GM15510 (cell line): ENCODE data around the gene CASP10.

Experiments used
- POLR2A ChIP-seq: IDR thresholded peaks from 3 replicates; pipeline ENCODE4 v1.6.1; 2011; ENCODE audit warnings: borderline replicate concordance; ENCODE audit not compliant: insufficient read length; ENCODE audit errors: extremely low read depth

Gene CASP10

GRCh38 chr2:201255408-201256033, 72.6 kb downstream of the CASP10 start:
- no peak for TF ChIP-seq POLR2A

- TF ChIP-seq POLR2A = no peak
Measured at GRCh38 chr2:201256082-201256481, 73.1 kb downstream of the CASP10 start.

GRCh38 chr2:201257381-201257955, 74.5 kb downstream of the CASP10 start:
- TF ChIP-seq POLR2A = peak; percentile 15

DNA sequence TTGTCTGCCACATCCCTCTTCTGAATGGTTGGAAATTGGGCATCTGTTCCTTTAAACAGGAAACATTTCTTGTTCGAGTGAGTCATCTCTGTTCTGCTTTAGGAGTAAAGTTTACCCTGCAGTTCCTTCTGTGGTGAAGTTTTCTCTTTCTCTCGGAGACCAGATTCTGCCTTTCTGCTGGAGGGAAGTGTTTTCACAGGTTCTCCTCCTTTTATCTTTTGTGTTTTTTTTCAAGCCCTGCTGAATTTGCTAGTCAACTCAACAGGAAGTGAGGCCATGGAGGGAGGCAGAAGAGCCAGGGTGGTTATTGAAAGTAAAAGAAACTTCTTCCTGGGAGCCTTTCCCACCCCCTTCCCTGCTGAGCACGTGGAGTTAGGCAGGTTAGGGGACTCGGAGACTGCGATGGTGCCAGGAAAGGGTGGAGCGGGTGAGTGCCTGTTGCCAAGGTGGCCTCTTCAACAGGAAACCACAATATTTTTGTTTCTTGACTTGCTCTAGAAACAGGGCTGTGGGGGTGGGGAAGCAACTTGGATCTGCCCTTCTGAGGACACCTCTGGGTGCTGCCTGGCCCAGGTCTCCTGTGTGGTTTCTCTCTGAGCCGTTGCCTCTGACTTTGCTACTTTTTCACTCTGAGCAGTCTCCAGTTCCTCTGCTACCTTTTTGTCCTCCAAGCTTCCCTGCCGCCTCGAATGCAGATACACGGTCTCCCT, 75.2 kb downstream of the CASP10 start:
- TF ChIP-seq POLR2A = no peak

- TF ChIP-seq POLR2A = no peak
Measured at GRCh38 chr2:201258666-201259615, 76.0 kb downstream of the CASP10 start.

GRCh38 chr2:201260302-201260800, 77.4 kb downstream of the CASP10 start, which contains the start of gene CASP8:
Gene CASP8, plus strand, starts transcription at chr2:201260536. Its CDS starts 5,951 bp downstream, at chr2:201266487.
- peak; percentile 28 for TF ChIP-seq POLR2A

DNA sequence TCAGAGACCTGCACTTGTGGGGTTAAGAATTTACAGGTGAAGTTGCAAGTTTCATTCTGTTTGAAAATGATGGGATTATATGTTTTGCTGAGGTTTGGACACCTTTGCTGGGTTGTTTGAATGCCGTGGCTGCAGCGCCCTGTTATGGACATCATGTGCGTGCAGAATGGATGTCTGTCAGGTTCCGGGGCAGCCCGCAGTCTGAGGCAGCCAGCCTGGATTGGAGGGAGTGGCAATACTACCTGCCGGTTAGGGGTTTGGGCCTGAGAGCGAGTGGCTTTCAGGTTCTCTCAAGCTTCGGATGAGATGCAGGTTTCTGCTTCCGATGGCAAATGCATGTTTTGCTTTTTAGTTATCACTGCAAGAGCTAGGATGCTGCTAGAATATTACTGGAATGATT, 78.5 kb downstream of the CASP10 start:
- TF ChIP-seq POLR2A = no peak

DNA sequence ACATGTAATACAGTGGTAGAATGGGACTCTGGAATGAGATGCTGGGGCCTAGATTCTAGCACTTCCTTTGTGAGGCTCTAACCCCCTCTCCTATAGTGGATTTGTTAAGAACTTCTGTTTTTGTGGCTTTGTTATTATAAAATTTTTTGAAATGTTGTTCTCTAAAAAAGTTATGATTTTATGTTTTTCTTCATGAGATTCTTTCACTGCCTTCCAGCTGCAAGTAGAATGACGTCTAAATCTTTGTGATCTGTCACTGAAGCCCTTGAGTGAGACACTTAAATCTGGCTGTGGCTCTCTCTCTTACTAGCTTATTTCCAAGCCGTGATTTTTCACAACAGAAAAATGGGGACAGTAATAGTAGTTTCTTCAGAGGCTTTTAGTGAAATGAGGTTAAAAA, 79.0 kb downstream of the CASP10 start:
- TF ChIP-seq POLR2A = no peak

GRCh38 chr2:201262718-201263117, 79.8 kb downstream of the CASP10 start:
- TF ChIP-seq POLR2A = no peak

DNA sequence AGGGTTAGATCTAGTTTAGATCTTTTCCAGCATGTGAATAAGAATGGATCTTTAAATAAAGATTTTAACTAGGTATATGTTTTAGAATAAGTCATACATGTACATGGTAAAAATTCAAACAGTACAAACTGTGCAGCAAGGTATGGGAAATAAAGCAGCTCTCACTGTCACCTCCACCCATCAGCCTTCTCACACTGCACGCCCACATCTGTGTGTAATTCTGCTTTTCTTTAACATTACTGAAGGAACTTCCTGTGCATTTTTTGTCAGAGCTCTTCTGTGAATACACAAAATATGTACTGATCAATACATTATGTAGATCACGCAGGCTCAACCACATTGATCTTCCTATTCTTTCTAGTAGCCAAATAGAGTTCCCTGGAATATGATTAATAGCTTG, 80.8 kb downstream of the CASP10 start:
- no peak for TF ChIP-seq POLR2A

GRCh38 chr2:201264472-201265173, 81.7 kb downstream of the CASP10 start:
- TF ChIP-seq POLR2A = no peak

DNA sequence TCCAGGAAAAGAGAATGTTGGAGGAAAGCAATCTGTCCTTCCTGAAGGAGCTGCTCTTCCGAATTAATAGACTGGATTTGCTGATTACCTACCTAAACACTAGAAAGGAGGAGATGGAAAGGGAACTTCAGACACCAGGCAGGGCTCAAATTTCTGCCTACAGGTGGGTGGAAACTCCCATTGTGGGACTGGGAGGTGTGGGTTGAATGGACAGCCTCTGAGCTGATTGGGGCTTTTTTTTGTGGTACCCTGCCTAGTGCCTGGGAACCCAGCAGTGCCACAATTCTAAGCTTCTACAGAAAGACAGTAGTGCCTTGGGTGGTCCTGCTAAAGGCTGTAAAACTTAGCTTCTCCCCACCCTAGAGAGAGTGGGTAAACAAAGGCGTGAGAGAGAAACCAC, 83.7 kb downstream of the CASP10 start:
- no peak for TF ChIP-seq POLR2A

DNA sequence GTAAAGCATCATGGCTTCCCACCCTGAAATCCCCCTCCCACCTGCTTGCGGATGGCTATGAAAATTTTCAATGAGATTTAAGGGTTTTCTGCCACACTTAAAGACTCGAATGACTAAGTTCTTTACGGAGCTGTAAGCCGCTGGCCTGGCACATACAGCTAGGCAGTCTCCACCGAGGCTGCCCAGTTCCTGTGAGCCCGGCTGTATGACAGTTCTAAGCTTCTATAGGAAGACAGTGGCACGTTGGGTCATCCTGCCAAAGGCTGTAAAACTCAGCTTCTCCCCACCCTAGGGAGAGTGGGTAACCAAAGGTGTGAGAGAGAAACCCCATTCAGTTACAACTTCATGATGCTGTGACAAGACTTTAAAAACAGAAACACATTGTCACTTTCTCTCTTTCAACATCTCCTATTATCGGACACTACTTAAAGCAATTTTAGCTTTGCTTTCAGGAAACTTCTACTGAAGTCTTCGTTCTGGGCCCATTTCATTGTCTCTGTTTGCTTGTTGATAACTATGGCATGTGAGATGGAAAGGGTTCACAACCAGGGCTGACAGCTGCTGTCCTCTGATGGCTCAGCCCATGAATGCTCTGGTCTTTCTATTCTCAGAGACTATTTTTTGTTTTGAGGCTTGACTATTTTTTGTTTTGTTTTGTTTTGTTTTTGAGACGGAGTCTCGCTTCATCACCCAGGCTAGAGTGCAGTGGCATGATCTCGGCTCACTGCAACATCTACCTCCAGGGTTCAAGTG, 84.5 kb downstream of the CASP10 start:
- no peak for TF ChIP-seq POLR2A

DNA sequence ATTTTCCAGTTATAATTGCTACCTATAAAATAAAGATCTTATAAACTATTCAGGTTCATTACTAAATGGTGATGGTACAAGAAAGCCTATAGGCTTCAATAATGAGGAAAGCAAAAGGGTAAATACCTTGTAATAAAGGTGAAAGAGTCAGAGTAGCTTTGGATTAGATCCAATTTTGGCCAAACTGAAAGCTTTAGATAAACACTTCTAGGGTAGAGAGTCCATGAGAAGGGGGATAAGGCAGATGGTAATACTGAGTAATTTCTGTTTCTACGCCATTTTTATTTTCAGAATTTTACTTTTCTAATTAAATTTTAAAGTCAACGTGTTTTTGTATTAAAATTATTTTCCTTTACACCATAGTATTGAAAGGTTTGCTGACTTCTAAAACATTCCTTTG, 86.8 kb downstream of the CASP10 start:
- no peak for TF ChIP-seq POLR2A

DNA sequence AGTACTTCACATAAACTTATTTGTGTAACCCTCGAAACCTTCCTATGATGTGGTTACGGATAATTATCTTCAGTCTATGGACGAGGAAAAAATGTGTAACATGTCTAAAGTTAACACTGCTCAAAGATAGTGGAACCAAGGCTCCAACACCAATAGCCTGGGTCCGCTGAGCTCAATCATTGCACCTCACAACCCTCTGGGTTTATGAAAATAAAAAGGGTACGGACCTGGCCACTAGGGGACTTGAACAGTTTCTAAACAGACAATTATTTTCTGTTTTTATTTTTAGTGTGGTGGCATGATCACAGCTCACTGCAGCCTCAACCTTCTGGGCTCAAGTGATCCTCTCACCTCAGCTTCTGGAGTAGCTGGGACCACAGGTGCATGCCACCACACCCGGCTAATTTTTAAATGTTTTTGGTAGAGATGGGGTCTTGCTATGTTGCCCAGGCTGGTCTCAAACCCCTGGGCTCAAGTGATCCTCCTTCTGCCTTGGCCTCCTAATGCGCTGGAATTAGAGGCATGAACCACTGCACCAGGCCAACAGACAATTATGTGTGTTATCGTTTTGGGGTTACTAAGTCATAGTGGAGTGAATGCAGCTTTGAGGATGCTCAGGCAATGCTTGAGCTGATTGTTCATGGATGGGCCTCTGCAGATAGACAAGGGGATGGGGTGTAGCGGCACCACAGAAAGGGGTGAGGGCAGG, 87.5 kb downstream of the CASP10 start:
- no peak for TF ChIP-seq POLR2A
